ENCODE data around the gene PNPLA1.
A peak's percentile ranks its signal among the peaks of the same experiment; 100 is the strongest.

The PNPLA1 gene

DNA sequence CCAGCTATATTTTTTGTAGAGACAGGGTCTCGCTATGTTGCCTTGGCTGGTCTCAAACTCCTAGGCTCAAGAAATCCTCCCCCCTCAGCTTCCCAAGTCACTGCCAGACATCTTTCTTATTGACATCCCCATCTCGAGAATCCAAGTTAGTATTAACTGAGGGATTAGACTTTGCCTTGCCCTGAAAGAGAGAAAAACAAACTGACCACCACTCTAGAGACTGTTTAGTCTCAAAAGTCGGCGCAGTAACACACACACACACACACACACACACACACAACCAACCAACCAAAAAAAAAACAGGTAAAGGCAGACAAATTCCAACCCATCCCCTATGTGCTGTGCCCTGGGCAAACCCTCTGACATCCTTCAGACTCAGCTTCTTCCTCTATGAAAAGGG is 27.2 kb upstream of the PNPLA1 start:
- Histone ChIP-seq H3K79me2 (ENCODE audit: low read length) (no peaks in the 10 kb centered on the region), H2AFZ (ENCODE audit: low read depth, low read length) (no peak overlapping the region), H3K27me3 (ENCODE audit: low read depth, low read length) (peaks cover 33% of the 10 kb centered on the region), H4K20me1 (ENCODE audit: insufficient read depth, low read length) (no peaks in the 10 kb centered on the region), H3K9ac (ENCODE audit: low read length) (no peak overlapping the region), H3K4me1 (ENCODE audit: low read length) (peaks cover 26% of the 10 kb centered on the region), H3K36me3 (replicated peaks; ENCODE audit: low read depth, low read length) (no peaks in the 10 kb centered on the region), H3K4me2 (ENCODE audit: low read length) (no peak overlapping the region), H3K9me3 (ENCODE audit: insufficient read depth, low read length) (no peaks in the 10 kb centered on the region), H3K4me3 (ENCODE audit: low read length) (no peak overlapping the region), H3K27ac (ENCODE audit: low read length) (no peak overlapping the region)
- TF ChIP-seq, protein P1, sequence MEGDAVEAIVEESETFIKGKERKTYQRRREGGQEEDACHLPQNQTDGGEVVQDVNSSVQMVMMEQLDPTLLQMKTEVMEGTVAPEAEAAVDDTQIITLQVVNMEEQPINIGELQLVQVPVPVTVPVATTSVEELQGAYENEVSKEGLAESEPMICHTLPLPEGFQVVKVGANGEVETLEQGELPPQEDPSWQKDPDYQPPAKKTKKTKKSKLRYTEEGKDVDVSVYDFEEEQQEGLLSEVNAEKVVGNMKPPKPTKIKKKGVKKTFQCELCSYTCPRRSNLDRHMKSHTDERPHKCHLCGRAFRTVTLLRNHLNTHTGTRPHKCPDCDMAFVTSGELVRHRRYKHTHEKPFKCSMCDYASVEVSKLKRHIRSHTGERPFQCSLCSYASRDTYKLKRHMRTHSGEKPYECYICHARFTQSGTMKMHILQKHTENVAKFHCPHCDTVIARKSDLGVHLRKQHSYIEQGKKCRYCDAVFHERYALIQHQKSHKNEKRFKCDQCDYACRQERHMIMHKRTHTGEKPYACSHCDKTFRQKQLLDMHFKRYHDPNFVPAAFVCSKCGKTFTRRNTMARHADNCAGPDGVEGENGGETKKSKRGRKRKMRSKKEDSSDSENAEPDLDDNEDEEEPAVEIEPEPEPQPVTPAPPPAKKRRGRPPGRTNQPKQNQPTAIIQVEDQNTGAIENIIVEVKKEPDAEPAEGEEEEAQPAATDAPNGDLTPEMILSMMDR (IDR thresholded peaks at IDR 0.05; ENCODE audit: low read depth, low read length), result no peak
- no peak for TF ChIP-seq EZH2phosphoT487 (IDR thresholded peaks at IDR 0.05; ENCODE audit: low read depth)

DNA sequence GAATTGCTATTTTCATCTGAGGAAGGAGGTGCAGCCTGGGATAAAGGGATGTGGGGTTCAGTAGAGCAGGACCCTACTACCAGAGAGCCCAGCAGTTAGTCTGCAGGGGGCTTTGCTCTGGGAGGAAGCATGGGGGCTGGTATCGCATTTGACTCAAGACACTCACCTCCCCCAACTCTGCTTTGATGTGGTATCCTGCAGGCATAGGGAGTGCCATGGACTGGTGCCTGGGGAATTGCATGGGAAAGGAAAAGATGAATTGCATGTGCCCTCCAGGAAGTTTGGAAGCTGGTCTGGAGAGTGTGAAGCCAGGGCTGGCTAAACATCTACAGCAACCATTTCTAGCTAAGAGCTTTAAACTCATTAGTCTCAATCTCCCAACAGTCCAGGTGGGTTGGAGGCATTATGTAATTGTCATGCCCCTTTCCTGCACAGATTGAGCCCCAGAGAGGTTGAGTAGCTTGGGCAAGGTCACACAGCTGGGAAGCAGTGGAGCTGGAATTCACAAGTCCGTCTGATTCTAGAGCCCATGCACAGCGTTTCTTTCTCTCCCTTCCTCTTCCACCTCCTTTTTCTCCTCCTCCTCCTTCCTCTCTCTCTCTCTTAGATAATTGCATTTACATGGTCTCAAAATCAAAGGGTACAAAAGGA is 26.2 kb upstream of the PNPLA1 start:
- H3K4me1 ChIP-seq (ENCODE audit: low read length), result peaks cover 26% of the 10 kb centered on the region

GRCh38 chr6:36244641-36245280 is 25.1 kb upstream of the PNPLA1 start:
- H3K36me3 ChIP-seq (replicated peaks; ENCODE audit: low read depth, low read length), result no peaks in the 10 kb centered on the region
- H3K27me3 ChIP-seq (ENCODE audit: low read depth, low read length), result peaks cover 33% of the 10 kb centered on the region
- H3K27ac ChIP-seq (ENCODE audit: low read length), result no peak overlapping the region
- H2AFZ ChIP-seq (ENCODE audit: low read depth, low read length), result no peak overlapping the region
- no peaks in the 10 kb centered on the region for H3K9me3 ChIP-seq (ENCODE audit: insufficient read depth, low read length)
- no peak overlapping the region for H3K4me3 ChIP-seq (ENCODE audit: low read length)
- H3K9ac ChIP-seq (ENCODE audit: low read length), result no peak overlapping the region
- H3K4me1 ChIP-seq (ENCODE audit: low read length), result peaks cover 26% of the 10 kb centered on the region
- H3K79me2 ChIP-seq (ENCODE audit: low read length), result no peaks in the 10 kb centered on the region
- no peaks in the 10 kb centered on the region for H4K20me1 ChIP-seq (ENCODE audit: insufficient read depth, low read length)
- H3K4me2 ChIP-seq (ENCODE audit: low read length), result peak overlapping the region; percentile 37; the same call in 1 of the 2 replicates
- no peak for TF ChIP-seq EZH2phosphoT487 (IDR thresholded peaks at IDR 0.05; ENCODE audit: low read depth)
- TF ChIP-seq, protein P1 (IDR thresholded peaks at IDR 0.05; ENCODE audit: low read depth, low read length), result no peak

More for the DNA sequence above, 26.2 kb upstream of the PNPLA1 start:
- H3K36me3 ChIP-seq (replicated peaks; ENCODE audit: low read depth, low read length), result no peaks in the 10 kb centered on the region
- H3K27ac ChIP-seq (ENCODE audit: low read length), result no peak overlapping the region
- H3K9ac ChIP-seq (ENCODE audit: low read length), result no peak overlapping the region
- no peaks in the 10 kb centered on the region for H3K79me2 ChIP-seq (ENCODE audit: low read length)
- TF ChIP-seq EZH2phosphoT487 (IDR thresholded peaks at IDR 0.05; ENCODE audit: low read depth), result no peak
- TF ChIP-seq, protein P1 (IDR thresholded peaks at IDR 0.05; ENCODE audit: low read depth, low read length), result no peak
- no peak overlapping the region for H3K4me3 ChIP-seq (ENCODE audit: low read length)
- H3K27me3 ChIP-seq (ENCODE audit: low read depth, low read length), result peaks cover 33% of the 10 kb centered on the region
- no peaks in the 10 kb centered on the region for H3K9me3 ChIP-seq (ENCODE audit: insufficient read depth, low read length)
- H4K20me1 ChIP-seq (ENCODE audit: insufficient read depth, low read length), result no peaks in the 10 kb centered on the region
- no peak overlapping the region for H2AFZ ChIP-seq (ENCODE audit: low read depth, low read length)
- H3K4me2 ChIP-seq (ENCODE audit: low read length), result no peak overlapping the region

- no peak overlapping the region for H3K9ac ChIP-seq (ENCODE audit: low read length)
- H2AFZ ChIP-seq (ENCODE audit: low read depth, low read length), result peak overlapping the region; percentile 37
Measured at GRCh38 chr6:36245572-36246061, 24.2 kb upstream of the PNPLA1 start.

More at GRCh38 chr6:36245572-36246061, 24.2 kb upstream of the PNPLA1 start:
- no peaks in the 10 kb centered on the region for H3K9me3 ChIP-seq (ENCODE audit: insufficient read depth, low read length)
- no peaks in the 10 kb centered on the region for H3K79me2 ChIP-seq (ENCODE audit: low read length)
- H3K4me2 ChIP-seq (ENCODE audit: low read length), result peak overlapping the region; percentile 37
- H3K4me3 ChIP-seq (ENCODE audit: low read length), result peak overlapping the region; percentile 22; the same call in 1 of the 2 replicates
- TF ChIP-seq, protein P1 (IDR thresholded peaks at IDR 0.05; ENCODE audit: low read depth, low read length), result peak; percentile 85
- no peak for TF ChIP-seq EZH2phosphoT487 (IDR thresholded peaks at IDR 0.05; ENCODE audit: low read depth)
- no peak overlapping the region for H3K27ac ChIP-seq (ENCODE audit: low read length)
- H3K27me3 ChIP-seq (ENCODE audit: low read depth, low read length), result peaks cover 33% of the 10 kb centered on the region
- peaks cover 26% of the 10 kb centered on the region for H3K4me1 ChIP-seq (ENCODE audit: low read length)
- no peaks in the 10 kb centered on the region for H3K36me3 ChIP-seq (replicated peaks; ENCODE audit: low read depth, low read length)
- no peaks in the 10 kb centered on the region for H4K20me1 ChIP-seq (ENCODE audit: insufficient read depth, low read length)

Data from OCI-LY3 (cell line).